Neuron (in vitro differentiated cells): Measurements from ENCODE around the gene YIF1A.

Experiments
- H2AFZ ChIP-seq: one replicate; pipeline ENCODE4 v1.6.1; 2013; ENCODE audit warnings: low read depth, mild to moderate bottlenecking, inconsistent platforms, low read length, moderate library complexity
- H3K27me3 ChIP-seq: one replicate; pipeline ENCODE4 v1.6.1; 2013; ENCODE audit warnings: low read length; ENCODE audit not compliant: insufficient read depth
- H3K36me3 ChIP-seq: one replicate; pipeline ENCODE4 v1.6.1; 2013; ENCODE audit warnings: low read length; ENCODE audit not compliant: insufficient read depth
- H3K4me1 ChIP-seq: one replicate; pipeline ENCODE4 v1.6.1; 2013; ENCODE audit warnings: low read length; ENCODE audit not compliant: insufficient read depth
- H3K4me3 ChIP-seq: 2 replicates; pipeline ENCODE4 v1.5.1; 2013; ENCODE audit warnings: mild to moderate bottlenecking, low read length, moderate library complexity
- H3K9me3 ChIP-seq: one replicate; pipeline ENCODE4 v1.6.1; 2013; ENCODE audit warnings: low read length

YIF1A gene

GRCh38 chr11:66291706-66292542, 3.0 kb upstream of the YIF1A start, which contains the start of gene TMEM151A:
TMEM151A (plus strand) TSS chr11:66291894; CDS start chr11:66292014, 120 bp downstream.
- peaks cover 50% of the 10 kb centered on the region for H3K27me3 ChIP-seq
- H2AFZ ChIP-seq, result no peak within 1 kb of the TSS
- H3K4me3 ChIP-seq, result peak within 1 kb of the TSS; percentile 12
- H3K4me1 ChIP-seq, result peaks cover 29% of the 10 kb centered on the region
- no peaks in the 10 kb centered on the region for H3K9me3 ChIP-seq
- no peaks in the 10 kb centered on the region for H3K36me3 ChIP-seq

GRCh38 chr11:66291303-66291705, 2.4 kb upstream of the YIF1A start:
- H2AFZ ChIP-seq, result no peak overlapping the region
- H3K4me1 ChIP-seq, result peaks cover 29% of the 10 kb centered on the region
- peaks cover 50% of the 10 kb centered on the region for H3K27me3 ChIP-seq
- no peak overlapping the region for H3K4me3 ChIP-seq
- no peaks in the 10 kb centered on the region for H3K9me3 ChIP-seq
- H3K36me3 ChIP-seq, result no peaks in the 10 kb centered on the region

- Histone ChIP-seq H3K9me3 (no peaks in the 10 kb centered on the region), H3K4me3 (peak overlapping the region; percentile 57)
Measured at GRCh38 chr11:66290330-66290621, 1.3 kb upstream of the YIF1A start.

GRCh38 chr11:66289548-66290329, 796 bp upstream of the YIF1A start:
- Histone ChIP-seq H2AFZ (peak overlapping the region; percentile 6), H3K4me1 (peaks cover 29% of the 10 kb centered on the region), H3K36me3 (peaks cover 8% of the 10 kb centered on the region), H3K4me3 (peak overlapping the region; percentile 57), H3K9me3 (no peaks in the 10 kb centered on the region), H3K27me3 (peaks cover 43% of the 10 kb centered on the region)

More at GRCh38 chr11:66290330-66290621, 1.3 kb upstream of the YIF1A start:
- Histone ChIP-seq H2AFZ (no peak overlapping the region), H3K4me1 (peaks cover 29% of the 10 kb centered on the region), H3K36me3 (peaks cover 5% of the 10 kb centered on the region), H3K27me3 (peaks cover 43% of the 10 kb centered on the region)

- Histone ChIP-seq H3K36me3 (peaks cover 17% of the 10 kb centered on the region), H3K9me3 (no peaks in the 10 kb centered on the region), H3K4me3 (peak overlapping the region; percentile 57)
Measured at GRCh38 chr11:66287889-66288670, 863 bp downstream of the YIF1A start.

GRCh38 chr11:66287211-66287888, 1.6 kb downstream of the YIF1A start:
- Histone ChIP-seq H3K9me3 (no peaks in the 10 kb centered on the region), H3K4me1 (peaks cover 35% of the 10 kb centered on the region), H3K27me3 (peaks cover 21% of the 10 kb centered on the region), H3K4me3 (peak overlapping the region; percentile 57), H3K36me3 (peaks cover 19% of the 10 kb centered on the region), H2AFZ (no peak overlapping the region)

More at GRCh38 chr11:66287889-66288670, 863 bp downstream of the YIF1A start:
- peaks cover 32% of the 10 kb centered on the region for H3K4me1 ChIP-seq
- peak overlapping the region; percentile 3 for H2AFZ ChIP-seq
- H3K27me3 ChIP-seq, result peaks cover 28% of the 10 kb centered on the region

GRCh38 chr11:66286699-66287098, 2.2 kb downstream of the YIF1A start:
- Histone ChIP-seq H2AFZ (no peak overlapping the region), H3K9me3 (no peaks in the 10 kb centered on the region), H3K36me3 (peaks cover 19% of the 10 kb centered on the region), H3K4me1 (peaks cover 36% of the 10 kb centered on the region), H3K4me3 (no peak overlapping the region), H3K27me3 (peaks cover 15% of the 10 kb centered on the region)

- peaks cover 3% of the 10 kb centered on the region for H3K27me3 ChIP-seq
- no peak overlapping the region for H2AFZ ChIP-seq
- peaks cover 49% of the 10 kb centered on the region for H3K4me1 ChIP-seq
- peaks cover 22% of the 10 kb centered on the region for H3K36me3 ChIP-seq
- no peak overlapping the region for H3K4me3 ChIP-seq
- no peaks in the 10 kb centered on the region for H3K9me3 ChIP-seq
Measured at GRCh38 chr11:66285250-66285947, 3.5 kb downstream of the YIF1A start.

GRCh38 chr11:66284526-66285078, 4.3 kb downstream of the YIF1A start:
- Histone ChIP-seq H3K27me3 (no peaks in the 10 kb centered on the region), H2AFZ (no peak overlapping the region), H3K4me1 (peaks cover 49% of the 10 kb centered on the region), H3K9me3 (no peaks in the 10 kb centered on the region), H3K36me3 (peaks cover 22% of the 10 kb centered on the region), H3K4me3 (no peak overlapping the region)

- no peak overlapping the region for H3K4me3 ChIP-seq
- peaks cover 22% of the 10 kb centered on the region for H3K36me3 ChIP-seq
- no peaks in the 10 kb centered on the region for H3K27me3 ChIP-seq
- peaks cover 57% of the 10 kb centered on the region for H3K4me1 ChIP-seq
- no peaks in the 10 kb centered on the region for H3K9me3 ChIP-seq
- H2AFZ ChIP-seq, result no peak overlapping the region
Measured at GRCh38 chr11:66283461-66284105, 5.4 kb downstream of the YIF1A start.
